SU-DHL-6 (cell line): ENCODE data around the gene MYO1H.

Source experiments
- H2AFZ ChIP-seq: fragments of 200-600 bp; sonication (generic); 2 replicates; pipeline ENCODE4 v1.6.1; 2014; ENCODE audit warnings: low read depth, mild to moderate bottlenecking, moderate library complexity, mixed read lengths, antibody characterized with exemption, low read length; ENCODE audit not compliant: severe bottlenecking
- H3F3A ChIP-seq: fragments of 200-600 bp; shearing (Covaris generic); 2 replicates; pipeline ENCODE4 v1.6.0; 2016; ENCODE audit warnings: antibody characterized with exemption, mild to moderate bottlenecking; ENCODE audit not compliant: insufficient read depth
- H3K27ac ChIP-seq: fragments of 200-600 bp; sonication (generic); 2 replicates; pipeline ENCODE4 v1.5.1; 2016; ENCODE audit warnings: low read depth, mild to moderate bottlenecking, low read length, moderate library complexity, mixed read lengths
- H3K27me3 ChIP-seq: fragments of 200-600 bp; sonication (generic), shearing (Covaris generic); 2 replicates; pipeline ENCODE4 v1.6.0; 2014; ENCODE audit warnings: mild to moderate bottlenecking, low read length
- H3K36me3 ChIP-seq: fragments of 200-600 bp; sonication (generic); 2 replicates; pipeline ENCODE4 v1.6.1; 2014; ENCODE audit warnings: mild to moderate bottlenecking, low read length, mixed read lengths
- H3K4me2 ChIP-seq: fragments of 300-600, 200-600 bp; shearing (Covaris generic), sonication (generic); 2 replicates; pipeline ENCODE4 v1.6.0; 2014; ENCODE audit warnings: low read length, low read depth, mild to moderate bottlenecking; ENCODE audit not compliant: poor library complexity, severe bottlenecking
- H3K4me3 ChIP-seq: fragments of 200-600 bp; sonication (generic); 2 replicates; pipeline ENCODE4 v1.5.1; 2014; ENCODE audit warnings: antibody characterized with exemption, low read length, mild to moderate bottlenecking, mixed read lengths; ENCODE audit not compliant: insufficient read depth, poor library complexity, severe bottlenecking
- H3K79me2 ChIP-seq: fragments of 200-600 bp; sonication (generic); 2 replicates; pipeline ENCODE4 v1.6.1; 2014; ENCODE audit warnings: mild to moderate bottlenecking, low read length, moderate library complexity; ENCODE audit not compliant: insufficient read depth
- H3K9ac ChIP-seq: fragments of 200-600 bp; sonication (generic); 2 replicates; pipeline ENCODE4 v1.7.0; 2014; ENCODE audit warnings: mild to moderate bottlenecking, low read length
- H3K9me2 ChIP-seq: fragments of 200-600 bp; sonication (generic); replicated peaks from 2 replicates; pipeline ENCODE4 v1.6.1; 2014; ENCODE audit warnings: low read length; ENCODE audit not compliant: insufficient read depth
- H3K9me3 ChIP-seq: fragments of 200-600 bp; sonication (generic); 2 replicates; pipeline ENCODE4 v1.6.1; 2014; ENCODE audit warnings: low read length, mixed read lengths; ENCODE audit not compliant: insufficient read depth
- H4K20me1 ChIP-seq: fragments of 200-600 bp; sonication (generic); 2 replicates; pipeline ENCODE4 v1.6.1; 2014; ENCODE audit warnings: low read depth, mild to moderate bottlenecking, antibody characterized with exemption, low read length, moderate library complexity, mixed read lengths
- CTCF ChIP-seq: fragments of 200-600 bp; sonication (generic); IDR thresholded peaks from one replicate; pipeline ENCODE4 v1.5.1; 2017; ENCODE audit warnings: antibody characterized with exemption, mild to moderate bottlenecking, low read length, moderate library complexity; ENCODE audit not compliant: insufficient read depth, poor library complexity, severe bottlenecking
- EZH2phosphoT487 ChIP-seq: fragments of 200-600 bp; sonication (generic), shearing (Covaris generic); conservative IDR thresholded peaks from 2 replicates; pipeline ENCODE4 v1.6.1; 2018; ENCODE audit warnings: mild to moderate bottlenecking, antibody characterized with exemption, low read length, moderate library complexity, mixed read lengths

MYO1H gene

GRCh38 chr12:109378569-109378968 lies 30.9 kb downstream of the MYO1H start:
- Histone ChIP-seq H3K9me2 (no peaks in the 10 kb centered on the region), H4K20me1 (no peaks in the 10 kb centered on the region), H3F3A (no peaks in the 10 kb centered on the region), H3K9ac (no peak overlapping the region), H3K27ac (no peak overlapping the region), H2AFZ (no peak overlapping the region), H3K36me3 (no peaks in the 10 kb centered on the region), H3K27me3 (0 out of 2 replicates have a peak, but pooled peaks cover 3% of the 10 kb centered on the region), H3K4me2 (no peak overlapping the region), H3K4me3 (no peak overlapping the region), H3K79me2 (no peaks in the 10 kb centered on the region), H3K9me3 (no peaks in the 10 kb centered on the region)
- no peak for TF ChIP-seq EZH2phosphoT487
- no peak for TF ChIP-seq CTCF

- Histone ChIP-seq H3K79me2 (no peaks in the 10 kb centered on the region), H3K36me3 (no peaks in the 10 kb centered on the region), H3K9ac (no peak overlapping the region), H3K4me2 (no peak overlapping the region), H4K20me1 (no peaks in the 10 kb centered on the region), H3K4me3 (no peak overlapping the region), H2AFZ (no peak overlapping the region), H3K27me3 (0 out of 2 replicates have a peak, but pooled peaks cover 3% of the 10 kb centered on the region), H3K27ac (no peak overlapping the region), H3K9me3 (no peaks in the 10 kb centered on the region), H3K9me2 (no peaks in the 10 kb centered on the region), H3F3A (no peaks in the 10 kb centered on the region)
- TF ChIP-seq CTCF (no peak), EZH2phosphoT487 (no peak)
These were observed 34.3 kb downstream of the MYO1H start for GRCh38 chr12:109382031-109382430.

- H3K36me3 ChIP-seq: no peaks in the 10 kb centered on the region
- H3F3A ChIP-seq: no peaks in the 10 kb centered on the region
- TF ChIP-seq CTCF (no peak), EZH2phosphoT487 (no peak)
- no peak overlapping the region for H3K9ac ChIP-seq
- 0 out of 2 replicates have a peak, but pooled peaks cover 3% of the 10 kb centered on the region for H3K27me3 ChIP-seq
- no peak overlapping the region for H3K4me2 ChIP-seq
- no peak overlapping the region for H3K4me3 ChIP-seq
- no peaks in the 10 kb centered on the region for H3K79me2 ChIP-seq
- no peak overlapping the region for H3K27ac ChIP-seq
- no peaks in the 10 kb centered on the region for H3K9me3 ChIP-seq
- H3K9me2 ChIP-seq: no peaks in the 10 kb centered on the region
- no peaks in the 10 kb centered on the region for H4K20me1 ChIP-seq
- no peak overlapping the region for H2AFZ ChIP-seq
These were observed 35.5 kb downstream of the MYO1H start for GRCh38 chr12:109383240-109383639.
